ENCODE results near the gene SLC39A11. TPM values are rescaled to one million over a fixed set of nuclear protein-coding genes. Genes with fewer than 3 reads are reported as not detected.
"Not testable (repeated sequence)": the region's sequence is repeated elsewhere in the genome, so short reads cannot be mapped to it uniquely, and the experiment has no call there.

SLC39A11 gene
- total and polyA plus RNA-seq, 5 donors from 2014 or later = 9.3 to 32.2 (median 11.9) TPM

DNA sequence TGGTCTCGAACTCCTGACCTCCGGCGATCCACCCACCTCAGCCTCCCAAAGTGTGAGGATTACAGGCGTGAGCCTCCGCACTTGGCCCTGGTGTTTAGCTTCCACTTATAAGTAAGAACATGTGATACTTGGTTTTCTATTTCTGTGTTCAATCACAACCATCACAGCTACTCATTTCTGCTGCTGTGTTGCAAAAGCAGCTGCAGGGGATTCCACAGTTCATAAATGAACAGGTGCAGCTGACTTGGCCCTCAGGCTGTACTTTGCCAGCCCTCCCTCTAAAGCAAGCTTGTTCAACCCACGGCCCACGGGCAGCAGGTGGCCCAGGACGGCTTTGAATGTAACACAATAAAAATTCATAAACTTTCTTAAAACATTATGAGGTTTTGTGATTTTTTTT is 79.2 kb downstream of the SLC39A11 start:
- ATAC-seq (ENCODE audit: low read depth in 2 of 2) (no peak), DNase-seq (no peak)
- Mint-ChIP-seq H3K27me3 (no peaks in the 10 kb centered on the region), H3K4me1 (peaks cover 0 to 23% (median 19%) of the 10 kb centered on the region in 4 donors), H3K27ac (peak overlapping the region in 2 of 3 donors; percentile 11 to 47), H3K36me3 (peaks cover 4% of the 10 kb centered on the region), H3K4me3 (no peak overlapping the region), H3K9me3 (peaks cover 0 to 2% (median 0%) of the 10 kb centered on the region in 7 donors)
- Histone ChIP-seq H3K36me3 (ENCODE audit: control insufficient read depth, insufficient read depth, low read length) (no peaks in the 10 kb centered on the region), H3K4me3 (ENCODE audit: low read depth, low read length) (no peak overlapping the region), H3K27ac (ENCODE audit: insufficient read depth, low read length, poor library complexity, severe bottlenecking) (no peak overlapping the region), H3K9me3 (ENCODE audit: control insufficient read depth in 2 of 2, low read length in 2 of 2) (peaks cover 5 to 6% of the 10 kb centered on the region in 2 experiments), H3K4me1 (ENCODE audit: control insufficient read depth, insufficient read depth, low read length, poor library complexity, severe bottlenecking) (peaks cover 7% of the 10 kb centered on the region), H3K27me3 (ENCODE audit: control insufficient read depth, insufficient read depth, low read length) (no peaks in the 10 kb centered on the region)

DNA sequence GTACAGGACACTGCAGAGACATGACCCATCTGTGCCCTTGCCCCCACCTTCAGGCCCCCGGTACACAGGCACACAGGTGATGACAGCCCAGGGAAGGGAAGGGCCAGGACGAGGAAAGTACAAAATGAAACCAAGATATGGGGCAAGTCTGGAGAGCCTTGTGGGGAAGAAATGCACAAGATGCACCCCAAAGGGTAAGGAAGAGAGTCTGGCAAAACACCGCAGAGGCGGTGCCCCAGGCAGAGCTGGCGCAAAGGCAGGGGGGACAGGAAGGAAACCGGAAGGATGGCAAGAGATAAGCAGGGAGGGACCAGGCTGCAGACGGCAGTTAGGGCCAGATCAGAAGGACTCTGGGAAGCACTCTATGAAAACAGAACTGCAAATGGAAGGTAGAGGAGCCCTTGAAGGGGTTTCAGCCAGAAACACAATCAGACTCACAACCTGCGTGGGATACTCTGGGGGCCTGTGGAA is 81.4 kb downstream of the SLC39A11 start:
- Histone ChIP-seq H3K4me1 (ENCODE audit: control insufficient read depth, insufficient read depth, low read length, poor library complexity, severe bottlenecking) (peaks cover 7% of the 10 kb centered on the region), H3K27ac (ENCODE audit: insufficient read depth, low read length, poor library complexity, severe bottlenecking) (no peak overlapping the region), H3K36me3 (ENCODE audit: control insufficient read depth, insufficient read depth, low read length) (no peaks in the 10 kb centered on the region), H3K4me3 (ENCODE audit: low read depth, low read length) (peak overlapping the region; percentile 55), H3K9me3 (ENCODE audit: control insufficient read depth in 2 of 2, low read length in 2 of 2) (no peaks in the 10 kb centered on the region), H3K27me3 (ENCODE audit: control insufficient read depth, insufficient read depth, low read length) (no peaks in the 10 kb centered on the region)
- DNase-seq (peak in 1 of 3 donors; percentile 47), ATAC-seq (ENCODE audit: low read depth in 2 of 2) (no peak)
- Mint-ChIP-seq H3K27ac (peak overlapping the region in 2 of 3 donors; percentile 87 to 91), H3K4me3 (peak overlapping the region; percentile 3 to 80 (median 32)), H3K9me3 (no peaks in the 10 kb centered on the region), H3K36me3 (peaks cover 8% of the 10 kb centered on the region), H3K27me3 (no peaks in the 10 kb centered on the region), H3K4me1 (peaks cover 5 to 22% (median 18%) of the 10 kb centered on the region in 4 donors)

DNA sequence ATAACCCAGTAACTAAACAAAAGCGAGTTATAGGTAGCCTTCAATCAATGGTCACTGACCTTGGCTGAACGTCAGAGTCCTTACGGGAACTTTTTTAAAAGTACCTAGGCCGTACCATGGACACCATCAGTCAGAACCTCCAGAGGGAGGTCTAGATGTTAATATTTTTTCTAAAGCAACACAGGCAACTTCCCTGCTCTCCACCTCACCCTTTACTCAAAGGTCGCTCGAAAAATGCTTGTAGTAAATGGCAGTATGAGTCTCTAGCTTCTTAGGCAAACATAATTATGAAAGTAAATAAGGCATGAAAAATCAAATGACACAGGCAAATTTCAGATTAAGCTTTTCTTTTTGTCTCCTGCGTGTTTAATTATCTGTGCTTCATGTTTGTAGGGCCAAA is 82.1 kb downstream of the SLC39A11 start:
- Histone ChIP-seq H3K4me1 (ENCODE audit: control insufficient read depth, insufficient read depth, low read length, poor library complexity, severe bottlenecking) (peaks cover 7% of the 10 kb centered on the region), H3K4me3 (ENCODE audit: low read depth, low read length) (no peak overlapping the region), H3K9me3 (ENCODE audit: control insufficient read depth in 2 of 2, low read length in 2 of 2) (no peaks in the 10 kb centered on the region), H3K27ac (ENCODE audit: insufficient read depth, low read length, poor library complexity, severe bottlenecking) (no peak overlapping the region), H3K27me3 (ENCODE audit: control insufficient read depth, insufficient read depth, low read length) (no peaks in the 10 kb centered on the region), H3K36me3 (ENCODE audit: control insufficient read depth, insufficient read depth, low read length) (no peaks in the 10 kb centered on the region)
- DNase-seq (no peak), ATAC-seq (ENCODE audit: low read depth in 2 of 2) (no peak)
- Mint-ChIP-seq H3K4me3 (peak overlapping the region in 1 of 4 donors; percentile 33), H3K27ac (peak overlapping the region in 1 of 3 donors; percentile 91), H3K9me3 (no peaks in the 10 kb centered on the region), H3K4me1 (peaks cover 5 to 22% (median 18%) of the 10 kb centered on the region in 4 donors), H3K27me3 (no peaks in the 10 kb centered on the region), H3K36me3 (peaks cover 9% of the 10 kb centered on the region)

DNA sequence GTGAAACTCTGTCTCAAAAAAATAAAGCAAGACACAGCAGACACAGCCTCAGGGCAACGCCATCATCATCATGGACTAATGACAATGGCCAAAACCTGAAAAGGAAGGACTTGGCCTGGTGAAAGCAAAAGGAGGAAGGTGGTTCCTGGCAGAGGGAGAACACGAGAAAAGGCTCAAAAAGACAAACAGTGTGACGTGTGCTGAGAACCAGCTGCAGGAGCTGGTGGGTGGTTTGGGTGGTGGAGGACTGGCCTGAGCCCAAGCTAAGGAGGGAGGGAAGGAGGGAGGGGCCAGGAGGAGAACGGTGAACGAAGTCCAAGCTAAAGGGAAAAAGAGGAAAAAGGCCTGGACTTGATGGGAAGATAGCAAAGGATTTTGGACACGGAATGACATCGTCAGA is 85.1 kb downstream of the SLC39A11 start:
- peaks cover 22% of the 10 kb centered on the region for H3K36me3 Mint-ChIP-seq
- DNase-seq (no peak), ATAC-seq (ENCODE audit: low read depth in 2 of 2) (no peak)
- H3K4me1 Mint-ChIP-seq = peaks cover 5 to 18% (median 14%) of the 10 kb centered on the region in 4 donors
- Histone ChIP-seq H3K27ac (ENCODE audit: insufficient read depth, low read length, poor library complexity, severe bottlenecking) (no peak overlapping the region), H3K9me3 (ENCODE audit: control insufficient read depth in 2 of 2, low read length in 2 of 2) (no peaks in the 10 kb centered on the region), H3K4me3 (ENCODE audit: low read depth, low read length) (no peak overlapping the region), H3K36me3 (ENCODE audit: control insufficient read depth, insufficient read depth, low read length) (no peaks in the 10 kb centered on the region), H3K27me3 (ENCODE audit: control insufficient read depth, insufficient read depth, low read length) (no peaks in the 10 kb centered on the region), H3K4me1 (ENCODE audit: control insufficient read depth, insufficient read depth, low read length, poor library complexity, severe bottlenecking) (peaks cover 7% of the 10 kb centered on the region)
- no peaks in the 10 kb centered on the region for H3K9me3 Mint-ChIP-seq
- H3K27me3 Mint-ChIP-seq = no peaks in the 10 kb centered on the region
- H3K27ac Mint-ChIP-seq = no peak overlapping the region
- H3K4me3 Mint-ChIP-seq = no peak overlapping the region

DNA sequence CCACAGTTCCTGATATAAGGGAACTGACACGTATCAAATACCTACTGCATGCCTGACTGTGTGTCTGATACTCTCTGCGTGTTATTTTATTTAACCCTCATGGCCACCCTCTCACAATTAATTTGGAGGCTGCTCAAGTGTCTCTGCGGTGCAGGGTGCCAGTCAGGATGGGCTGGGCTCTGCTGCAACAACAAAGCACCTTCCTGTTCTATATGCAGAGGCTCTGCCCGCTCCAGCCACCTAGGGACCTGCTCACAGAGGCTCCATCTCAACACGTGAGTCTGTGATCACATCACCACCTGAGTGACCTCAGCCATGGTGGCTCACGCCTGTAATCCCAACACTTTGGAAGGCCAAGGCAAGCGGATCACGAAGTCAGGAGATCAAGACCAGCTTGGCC is 87.1 kb downstream of the SLC39A11 start:
- Histone ChIP-seq H3K36me3 (ENCODE audit: control insufficient read depth, insufficient read depth, low read length) (no peaks in the 10 kb centered on the region), H3K4me1 (ENCODE audit: control insufficient read depth, insufficient read depth, low read length, poor library complexity, severe bottlenecking) (no peaks in the 10 kb centered on the region), H3K4me3 (ENCODE audit: low read depth, low read length) (no peak overlapping the region), H3K27me3 (ENCODE audit: control insufficient read depth, insufficient read depth, low read length) (no peaks in the 10 kb centered on the region), H3K27ac (ENCODE audit: insufficient read depth, low read length, poor library complexity, severe bottlenecking) (no peak overlapping the region), H3K9me3 (ENCODE audit: control insufficient read depth in 2 of 2, low read length in 2 of 2) (no peaks in the 10 kb centered on the region)
- DNase-seq = no peak
- H3K27me3 Mint-ChIP-seq = no peaks in the 10 kb centered on the region
- peaks cover 22% of the 10 kb centered on the region for H3K36me3 Mint-ChIP-seq
- H3K27ac Mint-ChIP-seq = peak overlapping the region in 1 of 3 donors; percentile 45
- H3K4me1 Mint-ChIP-seq = peaks cover 2 to 6% (median 5%) of the 10 kb centered on the region in 4 donors
- ATAC-seq (ENCODE audit: low read depth in 2 of 2) = no peak
- H3K4me3 Mint-ChIP-seq = no peak overlapping the region
- no peaks in the 10 kb centered on the region for H3K9me3 Mint-ChIP-seq

DNA sequence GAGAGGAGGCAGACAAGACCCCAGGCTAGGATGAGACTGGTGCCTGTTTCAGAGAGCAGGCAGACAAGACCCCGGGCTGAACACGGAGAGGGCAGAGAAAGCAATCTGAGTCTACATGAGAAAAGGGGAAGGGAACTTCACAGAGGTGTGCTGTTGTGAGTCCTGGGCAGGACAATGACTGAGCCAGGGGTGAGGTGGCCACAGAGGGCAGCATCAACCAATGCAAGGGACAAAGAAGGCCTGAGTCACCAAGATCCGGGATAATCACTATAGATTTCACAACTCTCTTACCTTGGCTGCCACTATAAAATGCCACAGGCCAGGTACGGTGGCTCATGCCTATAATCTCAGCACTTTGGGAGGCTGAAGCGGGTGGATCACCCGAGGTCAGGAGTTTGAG is 89.0 kb downstream of the SLC39A11 start:
- no peak overlapping the region for H3K4me3 Mint-ChIP-seq
- no peaks in the 10 kb centered on the region for H3K27me3 Mint-ChIP-seq
- H3K9me3 Mint-ChIP-seq = no peaks in the 10 kb centered on the region
- H3K9me3 ChIP-seq (ENCODE audit: control insufficient read depth in 2 of 2, low read length in 2 of 2) = no peaks in the 10 kb centered on the region
- no peak overlapping the region for H3K4me3 ChIP-seq (ENCODE audit: low read depth, low read length)
- no peak for ATAC-seq (ENCODE audit: low read depth in 2 of 2)
- H3K4me1 ChIP-seq (ENCODE audit: control insufficient read depth, insufficient read depth, low read length, poor library complexity, severe bottlenecking) = no peaks in the 10 kb centered on the region
- no peak overlapping the region for H3K27ac Mint-ChIP-seq
- H3K27ac ChIP-seq (ENCODE audit: insufficient read depth, low read length, poor library complexity, severe bottlenecking) = no peak overlapping the region
- H3K27me3 ChIP-seq (ENCODE audit: control insufficient read depth, insufficient read depth, low read length) = no peaks in the 10 kb centered on the region
- DNase-seq = no peak
- H3K36me3 ChIP-seq (ENCODE audit: control insufficient read depth, insufficient read depth, low read length) = no peaks in the 10 kb centered on the region
- peaks cover 0 to 5% (median 4%) of the 10 kb centered on the region in 4 donors for H3K4me1 Mint-ChIP-seq
- peaks cover 22% of the 10 kb centered on the region for H3K36me3 Mint-ChIP-seq

DNA sequence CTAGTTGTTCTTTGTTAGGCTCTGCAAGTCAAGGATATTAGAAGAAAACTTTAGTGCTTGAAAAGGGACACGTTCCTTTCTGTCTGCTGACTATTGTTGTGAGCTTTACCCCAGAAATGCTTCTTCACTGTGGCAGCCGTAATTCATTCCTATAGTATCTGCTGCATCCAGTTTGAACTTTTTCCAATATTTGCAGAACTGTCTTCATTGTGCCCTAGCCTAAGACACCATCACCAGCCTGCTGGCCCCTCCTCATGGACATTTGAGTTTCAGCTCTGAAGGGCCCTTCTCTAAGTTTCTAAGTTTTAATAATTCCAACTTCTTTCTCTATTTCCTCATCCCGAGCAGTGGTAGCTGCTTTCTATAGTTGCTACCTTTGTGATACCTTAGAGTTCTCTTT is 91.7 kb downstream of the SLC39A11 start:
- DNase-seq = no peak

DNA sequence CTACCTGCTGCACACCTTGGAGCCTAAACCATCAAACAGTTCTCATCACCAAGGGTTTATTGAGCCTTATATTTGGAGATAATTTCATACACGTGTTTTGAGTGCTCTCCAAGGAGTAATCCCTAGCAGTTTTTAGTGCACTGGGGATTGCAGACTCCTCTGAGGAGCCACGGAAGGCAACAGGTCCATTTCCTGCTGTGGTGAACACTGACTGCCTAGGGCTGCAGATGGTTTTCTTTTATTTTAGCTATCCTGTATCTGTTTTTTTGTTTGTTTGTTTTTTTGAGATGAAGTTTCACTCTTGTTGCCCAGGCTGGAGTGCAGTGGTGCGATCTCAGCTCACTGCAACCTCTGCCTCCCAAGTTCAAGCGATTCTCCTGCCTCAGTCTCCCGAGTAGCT is 93.0 kb downstream of the SLC39A11 start:
- not testable (repeated sequence) for H3K4me1 Mint-ChIP-seq; H3K9me3 ChIP-seq (ENCODE audit: control insufficient read depth in 2 of 2, low read length in 2 of 2); H3K27ac ChIP-seq (ENCODE audit: insufficient read depth, low read length, poor library complexity, severe bottlenecking); H3K9me3 Mint-ChIP-seq; DNase-seq; H3K4me3 ChIP-seq (ENCODE audit: low read depth, low read length); H3K36me3 ChIP-seq (ENCODE audit: control insufficient read depth, insufficient read depth, low read length); H3K4me1 ChIP-seq (ENCODE audit: control insufficient read depth, insufficient read depth, low read length, poor library complexity, severe bottlenecking); H3K4me3 Mint-ChIP-seq; H3K27me3 ChIP-seq (ENCODE audit: control insufficient read depth, insufficient read depth, low read length); ATAC-seq (ENCODE audit: low read depth in 2 of 2); H3K27me3 Mint-ChIP-seq
- H3K36me3 Mint-ChIP-seq = peaks cover 21% of the 10 kb centered on the region
- peak overlapping the region in 1 of 3 donors; percentile 6 for H3K27ac Mint-ChIP-seq

More for the DNA sequence above, 91.7 kb downstream of the SLC39A11 start:
- Histone ChIP-seq H3K27me3 (ENCODE audit: control insufficient read depth, insufficient read depth, low read length) (no peaks in the 10 kb centered on the region), H3K36me3 (ENCODE audit: control insufficient read depth, insufficient read depth, low read length) (no peaks in the 10 kb centered on the region), H3K4me1 (ENCODE audit: control insufficient read depth, insufficient read depth, low read length, poor library complexity, severe bottlenecking) (no peaks in the 10 kb centered on the region), H3K9me3 (ENCODE audit: control insufficient read depth in 2 of 2, low read length in 2 of 2) (no peaks in the 10 kb centered on the region), H3K27ac (ENCODE audit: insufficient read depth, low read length, poor library complexity, severe bottlenecking) (no peak overlapping the region), H3K4me3 (ENCODE audit: low read depth, low read length) (no peak overlapping the region)
- no peak for ATAC-seq (ENCODE audit: low read depth in 2 of 2)
- Mint-ChIP-seq H3K27ac (peak overlapping the region in 2 of 3 donors; percentile 45 to 67), H3K9me3 (peaks cover 0 to 2% (median 0%) of the 10 kb centered on the region in 7 donors), H3K4me1 (peaks cover 0 to 5% (median under 1%) of the 10 kb centered on the region in 4 donors), H3K36me3 (peaks cover 24% of the 10 kb centered on the region), H3K27me3 (no peaks in the 10 kb centered on the region), H3K4me3 (no peak overlapping the region)

Data from CD4-positive, CD25-positive, alpha-beta regulatory T cell (primary cell).